ENCODE data around the gene CBR1.

The CBR1 gene

DNA sequence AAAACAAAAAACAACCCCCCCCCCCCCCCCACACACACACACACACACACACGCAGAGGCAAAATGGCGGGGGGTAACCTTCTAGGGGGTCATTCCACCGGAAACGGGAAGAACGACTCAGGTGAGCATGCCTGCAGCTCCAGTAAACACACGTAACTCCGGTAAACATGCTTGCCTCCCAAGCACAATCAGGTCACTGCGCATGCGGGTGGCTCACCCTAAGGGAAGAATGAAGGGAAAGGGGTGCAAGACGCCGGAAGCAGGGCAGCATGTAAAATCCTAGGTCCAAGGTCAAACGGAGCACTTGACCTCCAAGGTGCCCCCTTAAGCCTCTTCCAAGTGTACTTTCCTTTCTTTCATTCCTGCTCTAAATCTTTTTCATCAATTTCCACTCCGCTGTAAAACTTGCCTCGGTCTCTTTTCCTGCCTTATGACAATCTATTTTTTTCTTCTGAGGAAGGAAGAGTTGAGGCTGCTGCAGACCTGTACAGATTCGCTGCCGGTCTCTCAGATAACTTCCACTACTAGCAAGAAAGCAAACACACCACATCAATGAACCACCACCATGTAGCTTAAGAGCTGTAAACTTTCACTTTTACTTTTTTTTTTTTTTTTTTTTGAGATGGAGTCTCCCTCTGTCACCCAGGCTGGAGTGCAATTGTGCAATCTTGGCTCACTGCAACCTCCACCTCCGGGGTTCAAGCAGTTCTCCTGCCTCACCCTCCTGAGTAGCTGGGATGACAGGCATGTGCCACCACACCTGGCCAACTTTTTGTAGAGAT, 44.0 kb downstream of the CBR1 start:
- H3K4me3 ChIP-seq (replicated peaks; ENCODE audit: low read depth, low read length) = no peak overlapping the region
- TF ChIP-seq, protein P1, sequence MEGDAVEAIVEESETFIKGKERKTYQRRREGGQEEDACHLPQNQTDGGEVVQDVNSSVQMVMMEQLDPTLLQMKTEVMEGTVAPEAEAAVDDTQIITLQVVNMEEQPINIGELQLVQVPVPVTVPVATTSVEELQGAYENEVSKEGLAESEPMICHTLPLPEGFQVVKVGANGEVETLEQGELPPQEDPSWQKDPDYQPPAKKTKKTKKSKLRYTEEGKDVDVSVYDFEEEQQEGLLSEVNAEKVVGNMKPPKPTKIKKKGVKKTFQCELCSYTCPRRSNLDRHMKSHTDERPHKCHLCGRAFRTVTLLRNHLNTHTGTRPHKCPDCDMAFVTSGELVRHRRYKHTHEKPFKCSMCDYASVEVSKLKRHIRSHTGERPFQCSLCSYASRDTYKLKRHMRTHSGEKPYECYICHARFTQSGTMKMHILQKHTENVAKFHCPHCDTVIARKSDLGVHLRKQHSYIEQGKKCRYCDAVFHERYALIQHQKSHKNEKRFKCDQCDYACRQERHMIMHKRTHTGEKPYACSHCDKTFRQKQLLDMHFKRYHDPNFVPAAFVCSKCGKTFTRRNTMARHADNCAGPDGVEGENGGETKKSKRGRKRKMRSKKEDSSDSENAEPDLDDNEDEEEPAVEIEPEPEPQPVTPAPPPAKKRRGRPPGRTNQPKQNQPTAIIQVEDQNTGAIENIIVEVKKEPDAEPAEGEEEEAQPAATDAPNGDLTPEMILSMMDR (IDR thresholded peaks at IDR 0.05; ENCODE audit: low read depth, low read length, missing control alignments) = no peak
- DNase-seq (ENCODE audit: extremely low read depth, low read depth) = no peak

DNA sequence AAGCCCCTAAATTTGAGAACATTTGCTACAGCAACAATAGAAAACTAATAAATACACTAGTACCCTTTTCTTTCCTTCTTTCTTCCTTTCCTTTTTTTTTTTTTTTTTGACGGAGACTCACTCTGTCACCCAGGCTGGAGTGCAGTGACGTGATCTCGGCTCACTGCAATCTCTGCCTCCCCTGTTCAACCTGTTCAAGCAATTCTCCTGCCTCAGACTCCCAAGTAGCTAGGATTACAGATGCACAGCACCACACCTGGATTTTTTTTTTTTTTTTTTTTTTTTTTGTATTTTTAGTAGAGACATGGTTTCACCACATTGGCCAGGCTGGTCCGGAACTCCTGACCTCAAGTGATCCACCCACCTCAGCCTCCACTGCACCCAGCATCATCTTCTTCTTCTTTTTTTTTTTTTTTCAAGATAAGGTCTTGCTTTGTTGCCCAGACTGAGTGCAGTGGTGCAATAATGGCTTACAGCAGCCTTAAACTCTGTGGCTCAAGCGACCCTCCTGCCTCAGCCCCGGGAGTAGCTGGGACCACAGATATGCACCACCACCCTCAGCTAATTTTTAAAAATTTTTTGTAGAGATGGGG, 45.4 kb downstream of the CBR1 start:
- DNase-seq (ENCODE audit: extremely low read depth, low read depth) = no peak
- no peak overlapping the region for H3K4me3 ChIP-seq (replicated peaks; ENCODE audit: low read depth, low read length)
- TF ChIP-seq, protein P1 (IDR thresholded peaks at IDR 0.05; ENCODE audit: low read depth, low read length, missing control alignments) = no peak

DNA sequence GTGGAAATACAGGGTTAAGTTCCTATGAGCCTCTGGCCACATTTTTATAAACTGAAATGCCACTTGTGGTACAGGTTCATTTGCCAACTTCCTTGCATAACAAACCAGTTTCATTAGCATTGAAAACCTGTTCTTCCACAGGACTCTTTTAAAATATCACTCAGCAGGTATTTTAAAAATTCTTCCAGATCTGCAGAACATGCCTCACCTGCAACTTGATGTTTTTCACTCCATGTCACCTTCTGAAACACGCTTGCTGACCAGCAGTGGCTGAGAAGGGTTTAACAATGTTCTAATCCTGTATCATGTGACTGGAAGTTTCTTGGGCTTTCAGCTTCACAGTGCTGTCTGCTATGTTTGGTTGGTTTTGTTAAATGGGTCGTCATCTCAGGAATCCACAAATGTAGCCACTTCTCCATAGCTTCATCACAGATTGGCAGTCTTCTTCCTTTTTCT, 47.5 kb downstream of the CBR1 start:
- DNase-seq (ENCODE audit: extremely low read depth, low read depth) = no peak
- TF ChIP-seq, protein P1 (IDR thresholded peaks at IDR 0.05; ENCODE audit: low read depth, low read length, missing control alignments) = no peak
- H3K4me3 ChIP-seq (replicated peaks; ENCODE audit: low read depth, low read length) = no peak overlapping the region

DNA sequence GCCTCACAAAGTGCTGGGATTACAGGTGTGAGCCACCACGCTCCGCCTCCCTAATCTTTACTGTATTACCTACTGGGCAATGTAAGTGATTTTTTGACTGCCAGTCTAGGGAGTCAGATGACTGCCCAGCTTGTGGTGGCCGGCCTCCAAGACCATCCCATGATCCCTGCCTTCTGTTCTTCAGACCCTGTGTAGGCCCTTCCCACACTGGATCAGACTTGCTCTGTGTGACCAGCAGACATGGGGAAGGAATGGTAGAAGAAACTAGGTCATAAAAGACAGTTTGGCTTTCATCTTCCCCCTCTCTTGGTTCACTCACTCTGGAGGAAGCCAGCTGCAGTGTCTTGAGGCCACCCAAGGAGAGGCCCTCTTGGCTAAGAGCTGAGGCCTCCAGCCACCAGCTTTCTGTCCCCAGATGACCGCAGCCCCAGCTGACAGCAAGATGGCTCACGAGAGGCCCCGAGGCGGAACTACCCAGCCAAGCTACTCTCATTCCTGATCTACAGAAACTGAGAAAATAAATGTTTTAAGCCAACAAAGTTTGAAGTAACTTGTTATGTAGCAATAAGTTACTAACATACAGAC, 50.6 kb downstream of the CBR1 start:
- TF ChIP-seq, protein P1 (IDR thresholded peaks at IDR 0.05; ENCODE audit: low read depth, low read length, missing control alignments) = no peak
- no peak overlapping the region for H3K4me3 ChIP-seq (replicated peaks; ENCODE audit: low read depth, low read length)
- DNase-seq (ENCODE audit: extremely low read depth, low read depth) = no peak
